Fibroblast of lung (primary cell): ENCODE results near the gene PAFAH2. TPM values are rescaled to one million over a fixed set of nuclear protein-coding genes. Genes with fewer than 3 reads are reported as not detected.

Experiments used
- DNase-seq, 2 donors: peaks; one replicate each; pipeline versions ENCODE4 v3.0.0 to v3.0.0-alpha.2; 2010; ENCODE audit warnings: low read depth in 2 of 2
- H2AFZ ChIP-seq: 2 replicates; pipeline ENCODE4 v1.5.1; 2012; ENCODE audit warnings: low read length, control low read depth, inconsistent platforms
- H3K27ac ChIP-seq: 2 replicates; pipeline ENCODE4 v1.5.1; 2011; ENCODE audit warnings: low read length, control low read depth; ENCODE audit not compliant: insufficient read depth
- H3K27me3 ChIP-seq: 2 replicates; pipeline ENCODE4 v1.5.1; 2011; ENCODE audit warnings: mild to moderate bottlenecking, low read length; ENCODE audit not compliant: control insufficient read depth, insufficient read depth
- H3K36me3 ChIP-seq: 2 replicates; pipeline ENCODE4 v1.5.1; 2011; ENCODE audit warnings: low read length; ENCODE audit not compliant: control insufficient read depth, insufficient read depth
- H3K4me1 ChIP-seq: 2 replicates; pipeline ENCODE4 v1.5.1; 2011; ENCODE audit warnings: low read length; ENCODE audit not compliant: control insufficient read depth, insufficient read depth; ENCODE audit errors: extremely low read depth
- H3K4me2 ChIP-seq: 2 replicates; pipeline ENCODE4 v1.5.1; 2011; ENCODE audit warnings: low read length, control low read depth; ENCODE audit not compliant: insufficient read depth; ENCODE audit errors: extremely low read depth
- H3K4me3 ChIP-seq, 4 experiments: fragments of 200-600 bp in 1 of 4; sonication (generic) in 1 of 4; replicated peaks in 1 of 4; 2 replicates each; pipeline ENCODE4 v1.5.1; 2011 to 2016; ENCODE audit warnings: low read length in 4 of 4, low read depth in 3 of 4, mild to moderate bottlenecking in 3 of 4, control low read depth in 2 of 4, inconsistent platforms in 1 of 4, mixed read lengths in 1 of 4; ENCODE audit not compliant: insufficient read depth in 1 of 4; ENCODE audit errors: control extremely low read depth in 1 of 4
- H3K79me2 ChIP-seq: 2 replicates; pipeline ENCODE4 v1.5.1; 2012; ENCODE audit warnings: mild to moderate bottlenecking, low read length, inconsistent platforms; ENCODE audit not compliant: control insufficient read depth, insufficient read depth
- H3K9ac ChIP-seq: 2 replicates; pipeline ENCODE4 v1.5.1; 2011; ENCODE audit warnings: mild to moderate bottlenecking, low read length, control low read depth; ENCODE audit not compliant: insufficient read depth
- H3K9me3 ChIP-seq: 2 replicates; pipeline ENCODE4 v1.5.1; 2012; ENCODE audit warnings: low read depth, low read length; ENCODE audit not compliant: control insufficient read depth, insufficient read depth
- H4K20me1 ChIP-seq: 2 replicates; pipeline ENCODE4 v1.5.1; 2011; ENCODE audit warnings: low read length; ENCODE audit not compliant: control insufficient read depth, insufficient read depth; ENCODE audit errors: extremely low read depth
- CTCF ChIP-seq, 2 donors: IDR thresholded peaks in 1 of 2; conservative IDR thresholded peaks in 1 of 2; 1 replicate in 1 of 2; 2 replicates in 1 of 2; pipeline ENCODE4 v1.5.1; 2011 to 2012; ENCODE audit warnings: low read length in 2 of 2, control low read depth in 1 of 2, inconsistent platforms in 1 of 2, low read depth in 1 of 2, mild to moderate bottlenecking in 1 of 2
- EZH2 ChIP-seq: IDR thresholded peaks from 2 replicates; pipeline ENCODE4 v1.5.1; 2012; ENCODE audit warnings: low read length, control low read depth, mild to moderate bottlenecking; ENCODE audit errors: missing control alignments
- polyA plus RNA-seq, 2 donors: library from polyadenylated mRNA; depleted of rRNA in 1 of 2; stranded (reverse) in 1 of 2; unstranded in 1 of 2; fragments of >200 nt; gene quantifications; 2 replicates each; pipeline ENCODE4 v1.2.1, GENCODE V29; 2011 to 2012; ENCODE audit warnings: missing spikeins in 1 of 2
- total RNA-seq: library from RNA; depleted of rRNA; stranded (reverse); fragments of >200 nt; gene quantifications from 2 replicates; pipeline ENCODE4 v1.2.1, GENCODE V29; 2014

The PAFAH2 gene
- total and polyA plus RNA-seq, 2 donors (not counting 1 experiment from before 2014, with no cell fraction given) = 8.3 to 11.7 TPM

- no peaks in the 10 kb centered on the region for H3K27me3 ChIP-seq
- TF ChIP-seq EZH2 (no peak), CTCF (conservative IDR thresholded peaks at IDR 0.05 in 1 of 2, IDR thresholded peaks at IDR 0.05 in 1 of 2; ENCODE audit: low read depth in 1 of 2, low read length in 2 of 2) (no peak)
- H3K9me3 ChIP-seq = no peaks in the 10 kb centered on the region
- no peak overlapping the region for H2AFZ ChIP-seq
- H3K36me3 ChIP-seq = no peaks in the 10 kb centered on the region
- H3K4me2 ChIP-seq = no peak overlapping the region
- H4K20me1 ChIP-seq = no peaks in the 10 kb centered on the region
- H3K79me2 ChIP-seq = no peaks in the 10 kb centered on the region
- no peak overlapping the region for H3K4me3 ChIP-seq
- no peak overlapping the region for H3K27ac ChIP-seq
- no peak for DNase-seq
- H3K4me1 ChIP-seq = no peaks in the 10 kb centered on the region
- no peak overlapping the region for H3K9ac ChIP-seq
These were observed 7.7 kb upstream of the PAFAH2 start for GRCh38 chr1:26005434-26006105.

GRCh38 chr1:26003756-26004155 lies 5.9 kb upstream of the PAFAH2 start:
- Histone ChIP-seq H2AFZ (no peak overlapping the region), H3K9me3 (no peaks in the 10 kb centered on the region), H3K4me2 (no peak overlapping the region), H3K79me2 (no peaks in the 10 kb centered on the region), H3K27ac (no peak overlapping the region), H3K27me3 (no peaks in the 10 kb centered on the region), H3K4me3 (no peak overlapping the region), H3K4me1 (no peaks in the 10 kb centered on the region), H3K36me3 (no peaks in the 10 kb centered on the region), H4K20me1 (no peaks in the 10 kb centered on the region), H3K9ac (no peak overlapping the region)
- no peak for TF ChIP-seq CTCF (conservative IDR thresholded peaks at IDR 0.05 in 1 of 2, IDR thresholded peaks at IDR 0.05 in 1 of 2; ENCODE audit: low read depth in 1 of 2, low read length in 2 of 2)
- no peak for TF ChIP-seq EZH2
- DNase-seq = no peak

GRCh38 chr1:26003262-26003661 lies 5.4 kb upstream of the PAFAH2 start:
- H3K79me2 ChIP-seq = no peaks in the 10 kb centered on the region
- TF ChIP-seq CTCF (conservative IDR thresholded peaks at IDR 0.05 in 1 of 2, IDR thresholded peaks at IDR 0.05 in 1 of 2; ENCODE audit: low read depth in 1 of 2, low read length in 2 of 2) (no peak), EZH2 (no peak)
- no peak overlapping the region for H3K4me3 ChIP-seq
- no peak for DNase-seq
- no peaks in the 10 kb centered on the region for H4K20me1 ChIP-seq
- H2AFZ ChIP-seq = no peak overlapping the region
- H3K36me3 ChIP-seq = no peaks in the 10 kb centered on the region
- no peak overlapping the region for H3K4me2 ChIP-seq
- H3K9ac ChIP-seq = no peak overlapping the region
- no peak overlapping the region for H3K27ac ChIP-seq
- H3K27me3 ChIP-seq = no peaks in the 10 kb centered on the region
- peaks cover 2% of the 10 kb centered on the region for H3K4me1 ChIP-seq
- H3K9me3 ChIP-seq = no peaks in the 10 kb centered on the region
